H9 (cell line): ENCODE data around the gene CSHL1. TPM values are rescaled to one million over a fixed set of nuclear protein-coding genes. Genes with fewer than 3 reads are reported as not detected.

Experiments used
- DNase-seq: peaks from one replicate; pipeline ENCODE4 v3.0.0-alpha.2; 2017
- H2AFZ ChIP-seq: one replicate; pipeline ENCODE4 v1.6.1; 2013; ENCODE audit warnings: mild to moderate bottlenecking, low read length, control low read depth, moderate library complexity
- H2AK5ac ChIP-seq: 2 replicates; pipeline ENCODE4 v1.6.1; 2013; ENCODE audit warnings: low read length, control low read depth, mixed read lengths; ENCODE audit not compliant: insufficient read length
- H2BK120ac ChIP-seq: one replicate; pipeline ENCODE4 v1.6.1; 2013; ENCODE audit warnings: low read depth, mild to moderate bottlenecking, low read length, control low read depth, inconsistent platforms; ENCODE audit not compliant: poor library complexity, severe bottlenecking
- H2BK12ac ChIP-seq: 2 replicates; pipeline ENCODE4 v1.6.1; 2013; ENCODE audit warnings: low read length, control low read depth, mixed read lengths, low read depth; ENCODE audit not compliant: insufficient read length
- H2BK15ac ChIP-seq: 2 replicates; pipeline ENCODE4 v1.6.1; 2013; ENCODE audit warnings: low read depth, low read length, control low read depth
- H2BK20ac ChIP-seq: one replicate; pipeline ENCODE4 v1.6.1; 2013; ENCODE audit warnings: low read depth, mild to moderate bottlenecking, low read length, control low read depth, inconsistent platforms; ENCODE audit not compliant: poor library complexity, severe bottlenecking
- H2BK5ac ChIP-seq: 2 replicates; pipeline ENCODE4 v1.6.1; 2013; ENCODE audit warnings: low read length, control low read depth, mixed read lengths; ENCODE audit not compliant: insufficient read length
- H3K14ac ChIP-seq: 2 replicates; pipeline ENCODE4 v1.6.1; 2013; ENCODE audit warnings: low read length, control low read depth; ENCODE audit not compliant: insufficient read depth
- H3K18ac ChIP-seq: 2 replicates; pipeline ENCODE4 v1.6.1; 2013; ENCODE audit warnings: low read depth, mild to moderate bottlenecking, mixed read lengths, low read length, control low read depth; ENCODE audit not compliant: insufficient read length
- H3K23ac ChIP-seq: 2 replicates; pipeline ENCODE4 v1.6.1; 2013; ENCODE audit warnings: low read length, control low read depth, mixed read lengths, low read depth; ENCODE audit not compliant: insufficient read length
- H3K23me2 ChIP-seq: 2 replicates; pipeline ENCODE4 v1.6.1; 2013; ENCODE audit warnings: low read depth, mild to moderate bottlenecking, mixed read lengths, low read length, control low read depth; ENCODE audit not compliant: insufficient read length, poor library complexity, severe bottlenecking
- H3K27ac ChIP-seq: 2 replicates; pipeline ENCODE4 v1.5.1; 2013; ENCODE audit warnings: low read length, control low read depth, mixed read lengths, low read depth; ENCODE audit not compliant: insufficient read length
- H3K27me3 ChIP-seq: 2 replicates; pipeline ENCODE4 v1.6.1; 2013; ENCODE audit warnings: low read length, control low read depth, inconsistent platforms; ENCODE audit not compliant: insufficient read depth
- H3K4ac ChIP-seq: 2 replicates; pipeline ENCODE4 v1.6.1; 2013; ENCODE audit warnings: low read depth, mild to moderate bottlenecking, control low read depth, inconsistent platforms, low read length, moderate library complexity
- H3K4me1 ChIP-seq: 2 replicates; pipeline ENCODE4 v1.6.1; 2013; ENCODE audit warnings: low read length, control low read depth, inconsistent platforms; ENCODE audit not compliant: insufficient read depth
- H3K4me2 ChIP-seq: 2 replicates; pipeline ENCODE4 v1.6.1; 2013; ENCODE audit warnings: low read length, control low read depth, mixed read lengths; ENCODE audit not compliant: insufficient read length, insufficient read depth
- H3K56ac ChIP-seq: 2 replicates; pipeline ENCODE4 v1.6.1; 2013; ENCODE audit warnings: low read depth, mild to moderate bottlenecking, mixed read lengths, low read length, control low read depth; ENCODE audit not compliant: insufficient read length
- H3K79me1 ChIP-seq: 2 replicates; pipeline ENCODE4 v1.6.1; 2013; ENCODE audit warnings: low read depth, mild to moderate bottlenecking, moderate library complexity, low read length, control low read depth, inconsistent platforms; ENCODE audit not compliant: insufficient read depth, poor library complexity, severe bottlenecking
- H3K79me2 ChIP-seq: 2 replicates; pipeline ENCODE4 v1.6.1; 2013; ENCODE audit warnings: low read length, control low read depth, inconsistent platforms; ENCODE audit not compliant: insufficient read depth
- H3K9ac ChIP-seq: 2 replicates; pipeline ENCODE4 v1.6.1; 2013; ENCODE audit warnings: low read length, control low read depth, mixed read lengths; ENCODE audit not compliant: insufficient read length; ENCODE audit errors: extremely low read depth
- H3K9me3 ChIP-seq: one replicate; pipeline ENCODE4 v1.6.1; 2013; ENCODE audit warnings: low read depth, low read length, inconsistent platforms; ENCODE audit not compliant: control insufficient read depth
- H3T11ph ChIP-seq: one replicate; pipeline ENCODE4 v1.6.1; 2013; ENCODE audit warnings: mild to moderate bottlenecking, low read length, control low read depth, inconsistent platforms
- H4K20me1 ChIP-seq: one replicate; pipeline ENCODE4 v1.6.1; 2013; ENCODE audit not compliant: control insufficient read depth, insufficient read length, insufficient read depth
- H4K5ac ChIP-seq: 2 replicates; pipeline ENCODE4 v1.6.1; 2013; ENCODE audit warnings: low read depth, mild to moderate bottlenecking, mixed read lengths, low read length, control low read depth; ENCODE audit not compliant: insufficient read length
- H4K8ac ChIP-seq: replicated peaks from 2 replicates; pipeline ENCODE4 v1.6.1; 2013; ENCODE audit warnings: low read length, control low read depth, mixed read lengths, low read depth; ENCODE audit not compliant: insufficient read length
- H4K91ac ChIP-seq: 2 replicates; pipeline ENCODE4 v1.6.1; 2013; ENCODE audit warnings: low read depth, mild to moderate bottlenecking, moderate library complexity, mixed read lengths, low read length, control low read depth; ENCODE audit not compliant: insufficient read length
- H3K27ac Mint-ChIP-seq, 3 experiments: 2 replicates in 2 of 3; 3 replicates in 1 of 3; pipeline ENCODE4 v1.8.0; 2020 to 2021; ENCODE audit warnings: mixed read lengths in 3 of 3, mild to moderate bottlenecking in 1 of 3, moderate library complexity in 1 of 3
- H3K27me3 Mint-ChIP-seq: 2 replicates; pipeline ENCODE4 v1.8.0; 2021; ENCODE audit warnings: low read depth, mild to moderate bottlenecking, moderate library complexity, mixed read lengths
- H3K36me3 Mint-ChIP-seq, 3 experiments: 2 replicates in 2 of 3; 3 replicates in 1 of 3; pipeline ENCODE4 v1.8.0; 2020 to 2021; ENCODE audit warnings: low read depth in 3 of 3, mixed read lengths in 3 of 3; ENCODE audit not compliant: insufficient read depth in 1 of 3
- H3K4me1 Mint-ChIP-seq, 2 experiments: 2 replicates each; pipeline ENCODE4 v1.8.0; 2020; ENCODE audit warnings: mixed read lengths in 2 of 2
- H3K4me3 Mint-ChIP-seq, 2 experiments: 2 replicates in 1 of 2; 3 replicates in 1 of 2; pipeline ENCODE4 v1.8.0; 2020 to 2021; ENCODE audit warnings: mild to moderate bottlenecking in 2 of 2, mixed read lengths in 2 of 2, moderate library complexity in 1 of 2
- H3K9me3 Mint-ChIP-seq, 2 experiments: 2 replicates in 1 of 2; 3 replicates in 1 of 2; pipeline ENCODE4 v1.8.0; 2020; ENCODE audit warnings: mild to moderate bottlenecking in 2 of 2, mixed read lengths in 2 of 2, moderate library complexity in 1 of 2
- WGBS: extraction: QIAGEN DNeasy Blood & Tissue Kit; methylation state at CpG from one replicate; pipeline ENCODE4 v1.1.7; 2013; ENCODE audit warnings: missing lambda C conversion rate, low lambda C conversion rate, mixed read lengths; ENCODE audit not compliant: insufficient read length; ENCODE audit errors: extremely low coverage; 5-methylcytosine and 5-hydroxymethylcytosine counted together
- total RNA-seq: library from RNA; stranded (reverse); gene quantifications from 2 replicates; pipeline ENCODE4 v1.2.1, GENCODE V29; 2021
- TF ChIP-seq, protein P1 (sequence below): fragments of 200-600 bp; sonication (generic); conservative IDR thresholded peaks from 3 replicates; pipeline ENCODE4 v1.8.0; 2021; ENCODE audit warnings: antibody characterized with exemption, mild to moderate bottlenecking

Gene CSHL1
- total RNA-seq, 1 experiment from 2014 or later, result not detected

DNA sequence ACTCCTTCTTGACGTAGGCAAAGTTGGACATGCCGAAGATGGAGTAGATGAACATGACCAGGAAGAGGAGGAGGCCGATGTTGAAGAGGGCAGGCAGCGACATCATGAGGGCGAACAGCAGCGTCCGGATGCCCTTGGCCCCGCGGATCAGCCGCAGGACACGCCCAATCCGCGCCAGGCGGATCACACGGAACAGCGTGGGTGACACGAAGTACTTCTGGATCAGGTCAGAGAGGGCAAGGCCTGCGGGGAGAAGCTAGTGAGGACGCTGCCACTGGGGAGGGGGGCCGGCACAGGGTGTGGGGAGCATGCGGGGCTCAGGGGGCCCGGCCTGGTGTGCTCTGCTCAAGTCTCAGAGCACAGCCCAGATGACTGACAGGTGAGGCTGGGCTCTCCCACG lies 30.7 kb upstream of the CSHL1 start:
- no peaks in the 10 kb centered on the region for H3K27me3 ChIP-seq
- WGBS, result no CpG with 5 or more reads among the region's 23 CpGs

More for the DNA sequence above, 30.7 kb upstream of the CSHL1 start:
- no peak overlapping the region for H3T11ph ChIP-seq
- Mint-ChIP-seq H3K36me3 (peaks cover 9 to 26% (median 11%) of the 10 kb centered on the region in 3 experiments; a peak in 6 of 7 replicates), H3K27me3 (peaks cover 3% of the 10 kb centered on the region), H3K9me3 (no peaks in the 10 kb centered on the region), H3K27ac (no peak overlapping the region), H3K4me1 (peaks cover 8 to 23% of the 10 kb centered on the region in 2 experiments), H3K4me3 (no peak overlapping the region)
- no peak overlapping the region for H3K9ac ChIP-seq
- H3K23ac ChIP-seq, result no peak overlapping the region
- no peaks in the 10 kb centered on the region for H3K4me1 ChIP-seq
- H3K79me1 ChIP-seq, result no peaks in the 10 kb centered on the region
- H3K4ac ChIP-seq, result no peak overlapping the region
- no peak overlapping the region for H4K5ac ChIP-seq
- H3K23me2 ChIP-seq, result no peaks in the 10 kb centered on the region
- no peak overlapping the region for H3K4me2 ChIP-seq
- H3K79me2 ChIP-seq, result no peaks in the 10 kb centered on the region
- H3K56ac ChIP-seq, result no peak overlapping the region
- H4K91ac ChIP-seq, result no peak overlapping the region
- no peaks in the 10 kb centered on the region for H3K9me3 ChIP-seq
- no peak overlapping the region for H3K27ac ChIP-seq
- no peak overlapping the region for H2BK5ac ChIP-seq
- H3K18ac ChIP-seq, result no peak overlapping the region
- H2BK12ac ChIP-seq, result no peak overlapping the region
- TF ChIP-seq, protein P1, sequence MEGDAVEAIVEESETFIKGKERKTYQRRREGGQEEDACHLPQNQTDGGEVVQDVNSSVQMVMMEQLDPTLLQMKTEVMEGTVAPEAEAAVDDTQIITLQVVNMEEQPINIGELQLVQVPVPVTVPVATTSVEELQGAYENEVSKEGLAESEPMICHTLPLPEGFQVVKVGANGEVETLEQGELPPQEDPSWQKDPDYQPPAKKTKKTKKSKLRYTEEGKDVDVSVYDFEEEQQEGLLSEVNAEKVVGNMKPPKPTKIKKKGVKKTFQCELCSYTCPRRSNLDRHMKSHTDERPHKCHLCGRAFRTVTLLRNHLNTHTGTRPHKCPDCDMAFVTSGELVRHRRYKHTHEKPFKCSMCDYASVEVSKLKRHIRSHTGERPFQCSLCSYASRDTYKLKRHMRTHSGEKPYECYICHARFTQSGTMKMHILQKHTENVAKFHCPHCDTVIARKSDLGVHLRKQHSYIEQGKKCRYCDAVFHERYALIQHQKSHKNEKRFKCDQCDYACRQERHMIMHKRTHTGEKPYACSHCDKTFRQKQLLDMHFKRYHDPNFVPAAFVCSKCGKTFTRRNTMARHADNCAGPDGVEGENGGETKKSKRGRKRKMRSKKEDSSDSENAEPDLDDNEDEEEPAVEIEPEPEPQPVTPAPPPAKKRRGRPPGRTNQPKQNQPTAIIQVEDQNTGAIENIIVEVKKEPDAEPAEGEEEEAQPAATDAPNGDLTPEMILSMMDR, result no peak
- H3K14ac ChIP-seq, result no peak overlapping the region
- H4K20me1 ChIP-seq, result no peaks in the 10 kb centered on the region
- no peak overlapping the region for H2AFZ ChIP-seq
- no peak for DNase-seq
- no peak overlapping the region for H4K8ac ChIP-seq
- H2BK120ac ChIP-seq, result no peak overlapping the region
- no peak overlapping the region for H2BK20ac ChIP-seq
- no peak overlapping the region for H2BK15ac ChIP-seq
- no peak overlapping the region for H2AK5ac ChIP-seq
